Gastroesophageal sphincter (tissue), 4 donors: ENCODE measurements around the gene PAQR7. TPM values are rescaled to one million over a fixed set of nuclear protein-coding genes. Genes with fewer than 3 reads are reported as not detected.

Experiments used
- ATAC-seq: fragments of 150-250 bp; one replicate; pipeline ENCODE4 v1.9.1; 2016; ENCODE audit warnings: mild to moderate bottlenecking, moderate library complexity
- H3K27ac ChIP-seq, 4 donors: fragments of 200-600 bp; sonication (generic) in 3 of 4; 1 replicate in 3 of 4; 2 replicates in 1 of 4; pipeline ENCODE4 v1.5.1; 2016 to 2019
- H3K27me3 ChIP-seq: fragments of 200-600 bp; sonication (generic); one replicate; pipeline ENCODE4 v1.5.1; 2019
- H3K36me3 ChIP-seq, 2 donors: fragments of 200-600 bp; sonication (generic); one replicate each; pipeline ENCODE4 v1.5.1; 2019; ENCODE audit warnings: control low read depth in 1 of 2
- H3K4me1 ChIP-seq, 3 donors: fragments of 200-600 bp; sonication (generic); 1 replicate in 2 of 3; 2 replicates in 1 of 3; pipeline ENCODE4 v1.5.1; 2016 to 2019; ENCODE audit warnings: control low read depth in 2 of 3
- H3K4me3 ChIP-seq, 2 donors: fragments of 200-600 bp; sonication (generic); one replicate each; pipeline ENCODE4 v1.5.1; 2019; ENCODE audit warnings: mild to moderate bottlenecking in 1 of 2, moderate library complexity in 1 of 2
- H3K9me3 ChIP-seq, 3 donors: fragments of 200-600 bp; sonication (generic); one replicate each; pipeline ENCODE4 v1.5.1; 2017 to 2019; ENCODE audit warnings: control low read depth in 2 of 3
- EP300 ChIP-seq: sonication (generic); formaldehyde crosslinking; IDR thresholded peaks from one replicate; pipeline ENCODE4 v1.6.1; 2017; ENCODE audit warnings: antibody characterized with exemption, mild to moderate bottlenecking
- POLR2A ChIP-seq, 2 donors: fragments of 450-650 bp; IDR thresholded peaks; one replicate each; pipeline ENCODE4 v1.6.1; 2017; ENCODE audit warnings: antibody characterized with exemption in 2 of 2, mild to moderate bottlenecking in 2 of 2, moderate library complexity in 1 of 2
- POLR2AphosphoS5 ChIP-seq: sonication (generic); formaldehyde crosslinking; IDR thresholded peaks from one replicate; pipeline ENCODE4 v1.6.1; 2017; ENCODE audit warnings: antibody characterized with exemption
- WGBS, 2 donors: methylation state at CpG; one replicate each; pipeline ENCODE4 v1.1.5; 2018; ENCODE audit warnings: low coverage in 1 of 2; 5-methylcytosine and 5-hydroxymethylcytosine counted together
- small RNA-seq, 4 donors: library from RNA; depleted of rRNA; stranded (forward); fragments of <200 nt; gene quantifications; one replicate each; pipeline ENCODE3, GENCODE V24; 2016
- total RNA-seq, 4 donors: library from RNA; depleted of rRNA; stranded (reverse); fragments of >200 nt; gene quantifications; one replicate each; pipeline ENCODE4 v1.1.0, GENCODE V29; 2016
- TF ChIP-seq, protein P1 (sequence below), 4 experiments: fragments of 200-600 bp in 2 of 4; fragments of 450-650 bp in 2 of 4; sonication (generic) in 1 of 4; IDR thresholded peaks; one replicate each; pipeline ENCODE4 v1.5.1; 2017 to 2019; ENCODE audit warnings: antibody characterized with exemption in 4 of 4, mild to moderate bottlenecking in 2 of 4, moderate library complexity in 2 of 4

Gene PAQR7
- total RNA-seq, 4 donors from 2014 or later, result 6.5 to 13.7 (median 7.8) TPM

DNA sequence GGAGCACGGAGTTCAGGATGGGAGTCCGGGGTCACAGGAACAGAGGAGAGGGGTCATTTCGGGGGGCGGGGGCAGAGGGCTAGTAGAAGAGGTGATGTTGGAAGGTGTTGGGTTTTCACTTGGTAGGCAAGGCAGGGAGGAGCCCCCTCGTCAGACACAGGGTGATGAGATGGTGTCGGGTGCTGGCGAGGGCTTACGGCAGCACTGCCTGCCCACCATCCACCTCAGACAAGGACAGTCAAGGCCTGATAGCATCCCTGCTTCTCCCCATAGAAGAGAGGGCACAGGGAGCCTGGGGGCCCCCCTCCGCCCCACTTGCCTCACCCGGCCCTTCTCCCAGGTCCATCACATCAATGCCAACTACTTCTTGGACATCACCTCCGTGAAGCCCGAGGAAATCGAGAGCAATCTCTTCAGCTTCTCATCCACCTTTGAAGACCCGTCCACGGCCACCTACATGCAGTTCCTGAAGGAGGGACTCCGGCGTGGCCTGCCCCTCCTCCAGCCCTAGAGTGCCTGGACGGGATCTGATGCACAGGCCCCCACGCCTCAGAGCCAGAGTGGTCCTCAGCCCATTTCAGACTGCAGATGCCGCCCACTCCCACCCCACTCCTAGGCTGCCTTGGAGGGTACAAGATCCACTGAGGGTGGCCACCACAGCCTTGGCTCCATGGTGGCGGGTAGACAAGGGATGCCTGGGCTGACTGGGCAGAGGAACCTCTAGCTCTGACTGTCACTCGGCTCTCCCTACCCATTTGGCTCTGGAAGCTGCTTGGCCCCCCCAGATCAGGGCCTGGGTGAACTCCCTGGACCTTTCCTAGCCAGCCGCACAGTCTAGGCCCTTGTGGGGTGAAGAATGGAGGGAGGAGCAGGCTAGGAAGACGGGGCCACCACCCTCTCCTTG, 60.0 kb downstream of the PAQR7 start:
- peaks cover 0 to 25% (median 20%) of the 10 kb centered on the region in 3 donors for H3K4me1 ChIP-seq
- no peak overlapping the region for H3K4me3 ChIP-seq
- ATAC-seq, result no peak
- 75 to 94% methylated on average over 3 to 15 of the region's 24 CpGs for WGBS, 2 donors
- peaks cover 0 to 63% of the 10 kb centered on the region in 2 donors for H3K36me3 ChIP-seq
- H3K27ac ChIP-seq, result no peak overlapping the region
- H3K9me3 ChIP-seq, result no peaks in the 10 kb centered on the region
- no peaks in the 10 kb centered on the region for H3K27me3 ChIP-seq
- TF ChIP-seq, protein P1, sequence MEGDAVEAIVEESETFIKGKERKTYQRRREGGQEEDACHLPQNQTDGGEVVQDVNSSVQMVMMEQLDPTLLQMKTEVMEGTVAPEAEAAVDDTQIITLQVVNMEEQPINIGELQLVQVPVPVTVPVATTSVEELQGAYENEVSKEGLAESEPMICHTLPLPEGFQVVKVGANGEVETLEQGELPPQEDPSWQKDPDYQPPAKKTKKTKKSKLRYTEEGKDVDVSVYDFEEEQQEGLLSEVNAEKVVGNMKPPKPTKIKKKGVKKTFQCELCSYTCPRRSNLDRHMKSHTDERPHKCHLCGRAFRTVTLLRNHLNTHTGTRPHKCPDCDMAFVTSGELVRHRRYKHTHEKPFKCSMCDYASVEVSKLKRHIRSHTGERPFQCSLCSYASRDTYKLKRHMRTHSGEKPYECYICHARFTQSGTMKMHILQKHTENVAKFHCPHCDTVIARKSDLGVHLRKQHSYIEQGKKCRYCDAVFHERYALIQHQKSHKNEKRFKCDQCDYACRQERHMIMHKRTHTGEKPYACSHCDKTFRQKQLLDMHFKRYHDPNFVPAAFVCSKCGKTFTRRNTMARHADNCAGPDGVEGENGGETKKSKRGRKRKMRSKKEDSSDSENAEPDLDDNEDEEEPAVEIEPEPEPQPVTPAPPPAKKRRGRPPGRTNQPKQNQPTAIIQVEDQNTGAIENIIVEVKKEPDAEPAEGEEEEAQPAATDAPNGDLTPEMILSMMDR (IDR thresholded peaks at IDR 0.05), result no peak
- TF ChIP-seq POLR2A (IDR thresholded peaks at IDR 0.05) (no peak), EP300 (no peak)

DNA sequence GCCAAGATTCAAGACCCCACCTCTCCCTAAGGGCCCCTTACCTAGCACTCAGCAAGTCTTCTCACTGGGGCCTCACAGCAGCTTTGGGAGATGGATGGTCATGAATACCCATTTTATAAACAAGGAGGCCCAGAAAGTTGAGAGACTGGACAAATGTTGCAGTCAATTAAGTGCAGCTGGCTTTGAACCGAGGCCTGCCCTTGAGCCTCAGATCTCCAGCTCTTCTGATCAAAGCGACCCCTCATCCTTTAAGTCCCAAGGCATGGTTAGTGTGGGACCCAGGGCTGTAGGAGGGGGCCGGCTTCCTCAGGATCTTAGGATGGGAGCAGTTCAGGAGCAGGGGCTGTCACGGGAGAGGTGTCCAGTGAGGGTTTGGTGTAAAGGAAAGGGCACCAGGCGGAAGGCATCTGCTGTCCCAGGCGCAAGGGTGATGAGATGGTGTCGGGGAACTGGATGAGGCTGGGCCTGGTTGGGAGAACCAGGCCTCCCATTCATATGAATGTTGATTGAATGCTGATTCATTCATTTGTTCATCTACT, 60.9 kb downstream of the PAQR7 start:
- H3K27ac ChIP-seq, result no peak overlapping the region
- peaks cover 0 to 29% (median 23%) of the 10 kb centered on the region in 3 donors for H3K4me1 ChIP-seq
- TF ChIP-seq POLR2AphosphoS5 (no peak), POLR2A (IDR thresholded peaks at IDR 0.05) (no peak), EP300 (no peak)
- TF ChIP-seq, protein P1 (IDR thresholded peaks at IDR 0.05), result no peak
- ATAC-seq, result no peak
- peaks cover 0 to 72% of the 10 kb centered on the region in 2 donors for H3K36me3 ChIP-seq
- no peaks in the 10 kb centered on the region for H3K9me3 ChIP-seq
- no peak overlapping the region for H3K4me3 ChIP-seq
- 72 to 100% methylated on average over 1 to 5 of the region's 7 CpGs for WGBS, 2 donors
- H3K27me3 ChIP-seq, result no peaks in the 10 kb centered on the region

GRCh38 chr1:25813734-25814471, 61.6 kb downstream of the PAQR7 start:
- no peak for ATAC-seq
- Histone ChIP-seq H3K9me3 (no peaks in the 10 kb centered on the region), H3K27me3 (no peaks in the 10 kb centered on the region), H3K4me1 (peaks cover 0 to 27% (median 20%) of the 10 kb centered on the region in 3 donors), H3K36me3 (peaks cover 0 to 79% of the 10 kb centered on the region in 2 donors), H3K27ac (no peak overlapping the region), H3K4me3 (no peak overlapping the region)
- 81% methylated on average over 2 of the region's 24 CpGs; no CpG with 5 or more reads in 1 of the 2 donors for WGBS, 2 donors
- TF ChIP-seq EP300 (no peak), POLR2A (IDR thresholded peaks at IDR 0.05) (no peak), POLR2AphosphoS5 (no peak)
- TF ChIP-seq, protein P1 (IDR thresholded peaks at IDR 0.05), result no peak

DNA sequence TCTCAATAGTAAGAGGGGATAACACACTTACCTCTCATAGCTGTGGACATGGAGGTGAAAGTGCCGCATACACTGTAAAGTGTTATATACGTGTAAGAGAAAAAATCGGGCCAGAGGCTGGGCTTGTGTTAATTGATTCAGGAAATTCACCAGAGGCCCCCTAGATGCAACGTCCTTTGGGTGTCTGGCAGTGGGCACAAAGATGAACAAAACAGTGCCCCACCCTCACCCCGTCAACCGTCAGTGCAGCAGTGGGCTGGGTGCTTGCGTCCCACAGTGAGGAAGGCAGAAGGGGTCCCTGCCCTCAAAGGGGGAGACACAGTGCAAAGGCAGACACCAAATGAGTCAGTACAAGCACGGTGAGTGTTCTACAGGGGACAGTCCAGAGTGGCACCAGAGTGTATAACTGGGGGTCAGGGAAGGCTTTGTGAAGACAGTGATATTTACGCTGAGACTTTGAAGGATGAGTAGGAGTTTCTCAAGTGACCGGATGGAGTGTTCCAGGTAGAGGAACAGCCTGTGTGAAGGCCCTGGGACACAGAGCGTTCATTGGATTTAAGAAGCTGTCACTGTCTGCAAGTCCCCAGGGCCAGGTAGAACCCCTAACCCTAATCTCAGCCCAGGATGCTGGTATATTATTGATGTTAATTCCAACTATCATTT, 62.3 kb downstream of the PAQR7 start:
- no peak for TF ChIP-seq POLR2A (IDR thresholded peaks at IDR 0.05)
- ATAC-seq, result no peak
- 69 to 74% methylated on average over 4 to 8 of the region's 11 CpGs for WGBS, 2 donors
- Histone ChIP-seq H3K27ac (no peak overlapping the region), H3K27me3 (no peaks in the 10 kb centered on the region), H3K4me1 (peaks cover 0 to 26% (median 13%) of the 10 kb centered on the region in 3 donors), H3K9me3 (no peaks in the 10 kb centered on the region), H3K36me3 (peaks cover 0 to 86% of the 10 kb centered on the region in 2 donors), H3K4me3 (no peak overlapping the region)

Small RNA genes within 50 kb of the gene (small RNA-seq; reads per million reads assigned to genes)
- gene AL033528.1, result 0 reads per million in 4 donors
- gene RF00019, result 0 reads per million in 4 donors
- gene SNRPFP2, result 0 reads per million in 4 donors

Other genes starting within 250 kb of the PAQR7 start
- gene SELENON, start 75.5 kb downstream of the PAQR7 start, total RNA-seq, result 10 to 100 TPM; 33.5 to 82.8 (median 39.4) TPM
- 100 to 1,000 TPM in 2 of 4 donors, 10 to 100 TPM in 2; 83.2 to 128 (median 101) TPM for gene MTFR1L, start 55.8 kb downstream of the PAQR7 start, total RNA-seq
- gene AUNIP, start 16.3 kb downstream of the PAQR7 start, total RNA-seq, result 1 to 10 TPM in 1 of 4 donors, under 1 TPM in 1, not detected in 2; 0.52 to 1.1 TPM
- 10 to 100 TPM; 12.2 to 30.0 (median 14.6) TPM for gene STMN1, start 30.7 kb upstream of the PAQR7 start, total RNA-seq
- 10 to 100 TPM in 1 of 4 donors, 1 to 10 TPM in 3; 6.6 to 12.2 (median 8.5) TPM for gene PAFAH2, start 122.4 kb upstream of the PAQR7 start, total RNA-seq
- gene EXTL1, start 146.1 kb upstream of the PAQR7 start, total RNA-seq, result under 1 TPM in 3 of 4 donors, not detected in 1; 0.08 to 0.81 (median 0.31) TPM
- not detected for gene SLC30A2, start 170.4 kb upstream of the PAQR7 start, total RNA-seq
- 1 to 10 TPM in 2 of 4 donors, under 1 TPM in 2; 0.15 to 2.3 (median 0.82) TPM for gene TRIM63, start 191.9 kb upstream of the PAQR7 start, total RNA-seq
- gene PDIK1L, start 236.1 kb upstream of the PAQR7 start, total RNA-seq, result 1 to 10 TPM; 6.2 to 9.3 (median 6.8) TPM